Chondrocyte (in vitro differentiated cells): ENCODE results near the gene SLC6A7. TPM values are rescaled to one million over a fixed set of nuclear protein-coding genes. Genes with fewer than 3 reads are reported as not detected.

Experiments
- DNase-seq: peaks from one replicate; pipeline ENCODE4 v3.0.0; 2021; ENCODE audit warnings: mixed read lengths, low spot score
- H3K27ac Mint-ChIP-seq: one replicate; pipeline ENCODE4 v1.8.0; 2021; ENCODE audit warnings: mild to moderate bottlenecking, moderate library complexity, mixed read lengths; ENCODE audit not compliant: unreplicated experiment
- H3K27me3 Mint-ChIP-seq: 2 replicates; pipeline ENCODE4 v1.8.0; 2021; ENCODE audit warnings: low read depth, mixed read lengths
- H3K36me3 Mint-ChIP-seq: 2 replicates; pipeline ENCODE4 v1.8.0; 2021; ENCODE audit warnings: low read depth, mixed read lengths
- H3K4me1 Mint-ChIP-seq: 2 replicates; pipeline ENCODE4 v1.8.0; 2021; ENCODE audit warnings: low read depth, mild to moderate bottlenecking, mixed read lengths
- H3K4me3 Mint-ChIP-seq: one replicate; pipeline ENCODE4 v1.8.0; 2021; ENCODE audit warnings: mild to moderate bottlenecking, moderate library complexity, mixed read lengths; ENCODE audit not compliant: unreplicated experiment
- H3K9me3 Mint-ChIP-seq: 2 replicates; pipeline ENCODE4 v1.8.0; 2021; ENCODE audit warnings: low read depth, mixed read lengths
- CTCF ChIP-seq: fragments of 200-600 bp; sonication (generic); IDR thresholded peaks from 2 replicates; pipeline ENCODE4 v1.5.0; 2021; ENCODE audit warnings: antibody characterized with exemption, mild to moderate bottlenecking, moderate library complexity
- total RNA-seq: library from RNA; stranded (reverse); gene quantifications from 3 replicates; pipeline ENCODE4 v1.2.1, GENCODE V29; 2021

The SLC6A7 gene
- total RNA-seq, 1 donor from 2014 or later = not detected

- TF ChIP-seq CTCF = no peak
- DNase-seq = no peak
- H3K4me1 Mint-ChIP-seq = peaks cover 86% of the 10 kb centered on the region
- H3K27me3 Mint-ChIP-seq = no peaks in the 10 kb centered on the region
- peak overlapping the region; percentile 97 for H3K27ac Mint-ChIP-seq
- H3K36me3 Mint-ChIP-seq = peaks cover 19% of the 10 kb centered on the region
- no peaks in the 10 kb centered on the region for H3K9me3 Mint-ChIP-seq
- peak overlapping the region; percentile 90 for H3K4me3 Mint-ChIP-seq
Observed at GRCh38 chr5:150153957-150154617, 35.8 kb upstream of the SLC6A7 start.

- no peaks in the 10 kb centered on the region for H3K27me3 Mint-ChIP-seq
- H3K9me3 Mint-ChIP-seq = no peaks in the 10 kb centered on the region
- H3K27ac Mint-ChIP-seq = peak overlapping the region; percentile 97
- peak overlapping the region; percentile 90 for H3K4me3 Mint-ChIP-seq
- H3K36me3 Mint-ChIP-seq = peaks cover 19% of the 10 kb centered on the region
- TF ChIP-seq CTCF = peak; percentile 55
- peaks cover 86% of the 10 kb centered on the region for H3K4me1 Mint-ChIP-seq
- no peak for DNase-seq
Observed at GRCh38 chr5:150154618-150155128, 35.2 kb upstream of the SLC6A7 start.

GRCh38 chr5:150155258-150156026 lies 34.4 kb upstream of the SLC6A7 start, which contains the start of gene PDGFRB:
PDGFRB (minus strand) TSS chr5:150155845; CDS start chr5:150137047, 18,798 bp downstream.
- peak within 1 kb of the TSS; percentile 97 for H3K27ac Mint-ChIP-seq
- peaks cover 19% of the 10 kb centered on the region for H3K36me3 Mint-ChIP-seq
- peak; percentile 31 for TF ChIP-seq CTCF
- peak within 1 kb of the TSS; percentile 90 for H3K4me3 Mint-ChIP-seq
- H3K9me3 Mint-ChIP-seq = no peaks in the 10 kb centered on the region
- no peaks in the 10 kb centered on the region for H3K27me3 Mint-ChIP-seq
- peaks cover 86% of the 10 kb centered on the region for H3K4me1 Mint-ChIP-seq
- no peak for DNase-seq

- H3K4me1 Mint-ChIP-seq = peaks cover 86% of the 10 kb centered on the region
- H3K9me3 Mint-ChIP-seq = no peaks in the 10 kb centered on the region
- H3K4me3 Mint-ChIP-seq = peak overlapping the region; percentile 90
- TF ChIP-seq CTCF = no peak
- no peaks in the 10 kb centered on the region for H3K27me3 Mint-ChIP-seq
- H3K36me3 Mint-ChIP-seq = peaks cover 16% of the 10 kb centered on the region
- DNase-seq = no peak
- H3K27ac Mint-ChIP-seq = peak overlapping the region; percentile 97
Observed at GRCh38 chr5:150156027-150156368, 33.9 kb upstream of the SLC6A7 start.

- Mint-ChIP-seq H3K9me3 (no peaks in the 10 kb centered on the region), H3K27ac (peak overlapping the region; percentile 97), H3K4me3 (no peak overlapping the region), H3K36me3 (peaks cover 16% of the 10 kb centered on the region), H3K27me3 (no peaks in the 10 kb centered on the region), H3K4me1 (peaks cover 84% of the 10 kb centered on the region)
- no peak for DNase-seq
- no peak for TF ChIP-seq CTCF
Observed at GRCh38 chr5:150156540-150156939, 33.3 kb upstream of the SLC6A7 start.
